Measurements from ENCODE around the gene SLC35F1.

SLC35F1 gene

GRCh38 chr6:118260833-118261232 lies 353.8 kb downstream of the SLC35F1 start:
- DNase-seq (ENCODE audit: low read depth), result peak; percentile 32
- no peak for TF ChIP-seq CTCF (conservative IDR thresholded peaks at IDR 0.05; ENCODE audit: control insufficient read depth, insufficient read depth, low read depth, low read length)
- H3K4me3 ChIP-seq (ENCODE audit: control insufficient read depth, low read depth, low read length), result no peak overlapping the region

GRCh38 chr6:118263921-118264486 lies 356.9 kb downstream of the SLC35F1 start:
- TF ChIP-seq CTCF (conservative IDR thresholded peaks at IDR 0.05; ENCODE audit: control insufficient read depth, insufficient read depth, low read depth, low read length), result peak; percentile 46
- no peak overlapping the region for H3K4me3 ChIP-seq (ENCODE audit: control insufficient read depth, low read depth, low read length)
- DNase-seq (ENCODE audit: low read depth), result peak; percentile 57

- TF ChIP-seq CTCF (conservative IDR thresholded peaks at IDR 0.05; ENCODE audit: control insufficient read depth, insufficient read depth, low read depth, low read length), result no peak
- no peak for DNase-seq (ENCODE audit: low read depth)
- no peak overlapping the region for H3K4me3 ChIP-seq (ENCODE audit: control insufficient read depth, low read depth, low read length)
These were observed 362.6 kb downstream of the SLC35F1 start for GRCh38 chr6:118269659-118270058.

GRCh38 chr6:118277631-118278030 lies 370.6 kb downstream of the SLC35F1 start:
- no peak for DNase-seq (ENCODE audit: low read depth)
- no peak for TF ChIP-seq CTCF (conservative IDR thresholded peaks at IDR 0.05; ENCODE audit: control insufficient read depth, insufficient read depth, low read depth, low read length)
- H3K4me3 ChIP-seq (ENCODE audit: control insufficient read depth, low read depth, low read length), result no peak overlapping the region

GRCh38 chr6:118280210-118280609 lies 373.1 kb downstream of the SLC35F1 start:
- no peak overlapping the region for H3K4me3 ChIP-seq (ENCODE audit: control insufficient read depth, low read depth, low read length)
- no peak for DNase-seq (ENCODE audit: low read depth)
- no peak for TF ChIP-seq CTCF (conservative IDR thresholded peaks at IDR 0.05; ENCODE audit: control insufficient read depth, insufficient read depth, low read depth, low read length)

GRCh38 chr6:118281291-118281690 lies 374.2 kb downstream of the SLC35F1 start:
- no peak for DNase-seq (ENCODE audit: low read depth)
- TF ChIP-seq CTCF (conservative IDR thresholded peaks at IDR 0.05; ENCODE audit: control insufficient read depth, insufficient read depth, low read depth, low read length), result peak; percentile 15

GRCh38 chr6:118283766-118284165 lies 376.7 kb downstream of the SLC35F1 start:
- TF ChIP-seq CTCF (conservative IDR thresholded peaks at IDR 0.05; ENCODE audit: control insufficient read depth, insufficient read depth, low read depth, low read length), result peak; percentile 84
- peak; percentile 72 for DNase-seq (ENCODE audit: low read depth)
- H3K4me3 ChIP-seq (ENCODE audit: control insufficient read depth, low read depth, low read length), result no peak overlapping the region

More at GRCh38 chr6:118281291-118281690, 374.2 kb downstream of the SLC35F1 start:
- H3K4me3 ChIP-seq (ENCODE audit: control insufficient read depth, low read depth, low read length), result no peak overlapping the region

Data from fibroblast of mammary gland (primary cell).